GM21515 (cell line): ENCODE data around the gene GTF2IRD1.
"Not testable (repeated sequence)": the region's sequence is repeated elsewhere in the genome, so short reads cannot be mapped to it uniquely, and the experiment has no call there.

ENCODE experiments used
- ATAC-seq: cut with Tn5 transposase; IDR thresholded peaks from one replicate; pipeline ENCODE4 v1.9.1; 2021; ENCODE audit not compliant: unreplicated experiment

GTF2IRD1 gene

GRCh38 chr7:74466196-74466813, 12.6 kb downstream of the GTF2IRD1 start:
- ATAC-seq, result no peak

- ATAC-seq, result no peak
Measured at GRCh38 chr7:74467876-74468275, 14.2 kb downstream of the GTF2IRD1 start.

GRCh38 chr7:74470504-74470903, 16.8 kb downstream of the GTF2IRD1 start:
- no peak for ATAC-seq

GRCh38 chr7:74473116-74473515, 19.4 kb downstream of the GTF2IRD1 start:
- ATAC-seq, result no peak

- ATAC-seq, result no peak
Measured at GRCh38 chr7:74474271-74474865, 20.7 kb downstream of the GTF2IRD1 start.

- ATAC-seq, result no peak
Measured at GRCh38 chr7:74475243-74475986, 21.7 kb downstream of the GTF2IRD1 start.

- no peak for ATAC-seq
Measured at GRCh38 chr7:74475987-74476350, 22.3 kb downstream of the GTF2IRD1 start.

GRCh38 chr7:74476626-74477025, 22.9 kb downstream of the GTF2IRD1 start:
- ATAC-seq, result no peak

GRCh38 chr7:74478671-74479065, 25.0 kb downstream of the GTF2IRD1 start:
- no peak for ATAC-seq

GRCh38 chr7:74479066-74479781, 25.5 kb downstream of the GTF2IRD1 start:
- no peak for ATAC-seq

GRCh38 chr7:74479961-74480829, 26.5 kb downstream of the GTF2IRD1 start:
- ATAC-seq, result no peak

- ATAC-seq, result no peak
Measured at GRCh38 chr7:74480861-74481417, 27.2 kb downstream of the GTF2IRD1 start.

GRCh38 chr7:74481458-74482196, 27.9 kb downstream of the GTF2IRD1 start:
- no peak for ATAC-seq

- no peak for ATAC-seq
Measured at GRCh38 chr7:74482197-74482467, 28.4 kb downstream of the GTF2IRD1 start.

- no peak for ATAC-seq
Measured at GRCh38 chr7:74482629-74483401, 29.1 kb downstream of the GTF2IRD1 start.

GRCh38 chr7:74483402-74484336, 30.0 kb downstream of the GTF2IRD1 start:
- no peak for ATAC-seq

GRCh38 chr7:74485611-74486010, 31.9 kb downstream of the GTF2IRD1 start:
- ATAC-seq, result no peak

- ATAC-seq, result not testable (repeated sequence)
Measured at GRCh38 chr7:74488518-74489030, 34.9 kb downstream of the GTF2IRD1 start.
